Effector memory CD4-positive, alpha-beta T cell (primary cell): ENCODE data around the gene TPO.
A peak's percentile ranks its signal among the peaks of the same experiment; 100 is the strongest.
"Not testable (repeated sequence)": the region's sequence is repeated elsewhere in the genome, so short reads cannot be mapped to it uniquely, and the experiment has no call there.

Source experiments
- DNase-seq, 3 donors: peaks; one replicate each; pipeline ENCODE4 v3.0.0-alpha.2; 2020
- H3K27ac ChIP-seq: 2 replicates; pipeline ENCODE4 v1.7.0; 2013; ENCODE audit warnings: mild to moderate bottlenecking, low read length, moderate library complexity; ENCODE audit not compliant: insufficient read depth, poor library complexity, severe bottlenecking
- H3K27me3 ChIP-seq: replicated peaks from 2 replicates; pipeline ENCODE4 v1.7.0; 2013; ENCODE audit warnings: mild to moderate bottlenecking, low read length; ENCODE audit not compliant: insufficient read depth, control insufficient read depth, poor library complexity, severe bottlenecking
- H3K36me3 ChIP-seq: 2 replicates; pipeline ENCODE4 v1.7.0; 2013; ENCODE audit warnings: mild to moderate bottlenecking, low read length, moderate library complexity; ENCODE audit not compliant: control insufficient read depth, insufficient read depth
- H3K4me1 ChIP-seq: 2 replicates; pipeline ENCODE4 v1.7.0; 2013; ENCODE audit warnings: low read length, mild to moderate bottlenecking; ENCODE audit not compliant: control insufficient read depth, insufficient read depth, poor library complexity, severe bottlenecking
- H3K4me3 ChIP-seq: 2 replicates; pipeline ENCODE4 v1.7.0; 2013; ENCODE audit warnings: low read length, low read depth, mild to moderate bottlenecking; ENCODE audit not compliant: insufficient read depth, poor library complexity, severe bottlenecking
- H3K9me3 ChIP-seq: 2 replicates; pipeline ENCODE4 v1.7.0; 2013; ENCODE audit warnings: mild to moderate bottlenecking, low read length, moderate library complexity; ENCODE audit not compliant: control insufficient read depth

Gene TPO

DNA sequence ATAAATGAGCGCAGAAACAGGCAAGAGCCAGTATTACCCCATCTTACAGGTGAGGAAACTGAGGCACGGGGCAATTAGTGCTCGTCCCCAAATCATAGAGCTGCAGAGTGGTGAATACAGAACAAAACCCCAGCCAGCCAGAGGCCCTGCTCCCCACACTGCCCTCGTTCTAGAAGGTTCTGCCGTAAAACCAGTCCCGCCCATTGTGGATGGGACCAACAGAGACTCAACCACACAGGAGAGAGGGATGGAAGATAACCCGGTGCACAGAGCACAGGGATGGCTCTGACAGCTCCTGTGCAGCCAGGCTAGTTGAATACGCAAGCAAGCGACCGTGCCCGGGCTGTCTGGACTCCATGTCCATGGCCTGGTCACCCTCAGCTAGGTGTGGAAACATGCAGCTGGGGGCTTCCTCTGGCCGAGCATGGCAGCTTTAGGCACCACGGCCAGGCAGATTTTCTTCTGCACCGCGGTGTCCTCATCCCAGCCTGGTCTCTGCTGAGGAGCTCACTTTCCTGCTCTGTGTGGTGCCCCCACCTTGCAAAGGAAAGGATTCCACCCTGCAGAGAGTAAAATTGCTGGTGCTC lies 146.4 kb downstream of the TPO start:
- no peak for DNase-seq
- Histone ChIP-seq H3K27ac (no peak overlapping the region), H3K9me3 (no peaks in the 10 kb centered on the region), H3K4me3 (no peak overlapping the region), H3K4me1 (peaks cover 6% of the 10 kb centered on the region), H3K36me3 (no peaks in the 10 kb centered on the region), H3K27me3 (no peaks in the 10 kb centered on the region)

DNA sequence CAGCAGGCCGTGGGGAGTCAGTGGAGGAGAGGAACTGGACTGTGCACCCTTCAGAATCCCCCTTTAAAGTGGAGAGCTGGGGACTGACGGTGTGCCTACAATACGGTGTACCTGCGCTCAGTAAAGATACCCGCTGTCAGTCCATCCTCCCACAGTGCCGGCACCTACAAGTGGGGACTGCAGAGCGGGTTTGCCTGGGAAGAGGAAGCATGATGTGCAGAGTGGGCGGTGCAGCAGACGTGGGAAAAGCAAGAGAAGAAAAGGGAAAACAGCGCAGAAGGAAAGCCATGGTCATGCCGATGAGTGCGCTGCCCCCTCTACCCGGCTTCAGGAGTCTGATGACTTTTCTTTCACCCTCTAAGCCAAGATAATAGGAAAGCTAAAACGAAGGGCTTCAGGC lies 148.0 kb downstream of the TPO start:
- no peak for DNase-seq

DNA sequence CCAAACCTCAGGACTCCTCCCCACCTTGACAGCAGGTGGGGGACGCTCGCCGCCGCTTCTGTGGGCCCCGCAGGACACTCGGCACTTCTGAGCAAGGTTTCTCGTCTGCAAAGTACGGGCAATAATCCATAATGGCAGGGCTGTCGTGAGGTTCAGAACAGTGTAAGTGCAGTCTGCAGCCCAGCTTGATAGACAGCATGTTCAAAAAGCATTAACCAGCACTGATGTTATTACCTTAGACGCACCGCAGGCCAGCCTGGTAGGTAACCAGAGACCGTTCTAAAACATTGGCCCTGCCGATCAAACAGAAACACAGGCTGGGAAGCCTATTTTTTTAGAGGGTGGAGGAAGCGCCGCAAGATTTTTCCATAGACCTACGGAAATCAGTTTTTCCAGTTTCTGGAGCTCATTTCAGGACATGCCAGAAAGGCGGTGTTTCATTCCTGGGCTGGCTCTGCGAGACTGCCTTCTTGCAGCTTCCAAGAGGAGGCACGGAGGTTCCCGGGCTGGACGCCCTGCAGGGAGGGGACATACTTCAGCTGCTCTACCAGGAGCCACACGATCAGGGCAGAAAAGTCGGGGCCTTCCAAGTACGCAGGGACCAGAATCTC lies 148.7 kb downstream of the TPO start:
- H3K9me3 ChIP-seq, result no peaks in the 10 kb centered on the region
- DNase-seq, result no peak

More for the DNA sequence above, 148.0 kb downstream of the TPO start:
- H3K4me1 ChIP-seq, result peaks cover 6% of the 10 kb centered on the region
- no peak overlapping the region for H3K27ac ChIP-seq
- no peaks in the 10 kb centered on the region for H3K27me3 ChIP-seq
- H3K4me3 ChIP-seq, result no peak overlapping the region
- no peaks in the 10 kb centered on the region for H3K36me3 ChIP-seq
- H3K9me3 ChIP-seq, result no peaks in the 10 kb centered on the region

DNA sequence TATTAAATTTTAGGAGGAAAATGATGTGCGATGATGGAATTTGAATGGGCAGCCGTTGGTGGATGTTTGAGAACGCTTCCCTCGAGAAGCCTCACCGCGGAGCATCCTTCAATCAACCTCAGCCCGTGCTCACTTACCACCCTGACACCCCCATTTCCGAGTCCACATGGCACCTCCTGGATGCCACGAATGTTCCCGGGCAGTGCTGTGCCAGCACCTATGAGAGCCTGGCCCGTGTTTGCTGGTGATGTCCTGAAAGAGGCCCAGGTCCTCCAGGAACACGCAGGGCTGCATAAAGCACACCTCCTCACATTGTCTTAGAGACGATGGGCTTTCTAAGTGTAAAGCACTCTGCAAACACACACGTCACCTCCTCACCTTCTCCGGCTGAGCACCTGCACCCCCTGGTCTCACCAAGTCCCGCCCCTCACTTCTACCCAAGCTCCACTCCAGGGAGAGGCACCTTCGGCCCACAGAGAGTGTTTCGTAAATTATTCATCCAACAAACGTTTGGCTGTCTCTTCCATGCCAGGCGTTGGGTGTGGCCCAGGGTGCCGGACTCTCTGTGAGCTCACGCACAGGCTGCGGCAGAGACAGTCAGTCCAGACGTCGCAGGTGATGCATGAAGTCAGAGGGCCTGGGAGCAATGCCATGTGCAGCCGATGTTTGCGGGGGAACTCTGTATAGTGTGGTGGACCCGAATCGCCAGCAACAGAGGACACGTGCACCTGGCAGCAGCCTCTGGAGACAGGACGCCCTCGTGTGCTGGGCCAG lies 150.0 kb downstream of the TPO start:
- Histone ChIP-seq H3K27me3 (no peaks in the 10 kb centered on the region), H3K4me3 (no peak overlapping the region), H3K4me1 (peaks cover 6% of the 10 kb centered on the region), H3K27ac (no peak overlapping the region), H3K36me3 (no peaks in the 10 kb centered on the region), H3K9me3 (peaks cover 3% of the 10 kb centered on the region)
- DNase-seq, result no peak

More for the DNA sequence above, 148.7 kb downstream of the TPO start:
- no peaks in the 10 kb centered on the region for H3K36me3 ChIP-seq
- no peaks in the 10 kb centered on the region for H3K27me3 ChIP-seq
- no peak overlapping the region for H3K27ac ChIP-seq
- peaks cover 6% of the 10 kb centered on the region for H3K4me1 ChIP-seq
- no peak overlapping the region for H3K4me3 ChIP-seq

DNA sequence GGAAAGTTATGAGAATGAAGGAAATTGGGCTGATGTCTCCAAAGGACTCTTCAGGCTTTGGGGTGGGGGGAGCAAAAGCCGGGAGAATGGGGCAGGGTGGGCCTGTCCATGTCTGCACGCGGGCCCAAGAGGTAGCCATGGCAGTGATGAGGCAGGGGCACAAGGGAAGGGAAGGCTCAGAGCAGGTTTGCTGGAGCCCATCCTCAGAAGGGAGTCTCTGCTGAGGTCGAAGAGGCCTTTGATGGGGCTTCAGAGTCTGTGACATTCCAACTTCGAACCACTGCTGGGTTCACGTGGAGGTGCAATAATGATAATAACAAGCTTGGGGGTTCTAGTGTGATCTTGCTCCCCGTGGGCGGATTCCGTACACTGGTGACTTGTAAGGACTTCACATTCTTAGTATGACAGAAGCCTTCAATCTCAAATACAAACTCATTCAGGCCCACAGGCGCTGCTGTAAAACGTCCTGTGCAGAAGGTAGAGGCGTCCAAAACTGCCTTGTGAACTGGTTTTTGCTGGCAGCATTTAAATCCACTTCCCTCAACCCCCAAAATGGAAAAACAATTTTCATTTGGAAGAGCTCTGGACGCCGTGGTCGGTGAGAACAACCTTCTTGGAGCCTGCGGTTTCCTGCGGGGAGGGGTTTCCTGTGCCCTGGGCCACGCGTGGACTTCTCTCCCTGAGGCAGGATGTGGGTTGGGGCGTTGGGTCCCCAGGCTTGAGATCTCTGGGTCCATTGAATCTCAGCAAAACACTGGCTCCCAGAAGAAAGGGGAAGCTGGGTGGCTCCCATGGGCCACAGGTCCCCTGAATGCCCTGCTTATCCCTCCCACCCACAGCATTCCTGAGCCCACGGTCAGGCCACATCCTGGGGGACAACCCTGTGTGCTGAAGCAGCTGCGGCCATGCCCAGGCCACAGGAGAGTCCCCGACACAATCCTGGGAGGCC lies 151.0 kb downstream of the TPO start:
- Histone ChIP-seq H3K4me1 (peaks cover 6% of the 10 kb centered on the region), H3K4me3 (peak overlapping the region; percentile 3), H3K27me3 (no peaks in the 10 kb centered on the region), H3K9me3 (peaks cover 3% of the 10 kb centered on the region), H3K27ac (no peak overlapping the region), H3K36me3 (no peaks in the 10 kb centered on the region)
- no peak for DNase-seq

DNA sequence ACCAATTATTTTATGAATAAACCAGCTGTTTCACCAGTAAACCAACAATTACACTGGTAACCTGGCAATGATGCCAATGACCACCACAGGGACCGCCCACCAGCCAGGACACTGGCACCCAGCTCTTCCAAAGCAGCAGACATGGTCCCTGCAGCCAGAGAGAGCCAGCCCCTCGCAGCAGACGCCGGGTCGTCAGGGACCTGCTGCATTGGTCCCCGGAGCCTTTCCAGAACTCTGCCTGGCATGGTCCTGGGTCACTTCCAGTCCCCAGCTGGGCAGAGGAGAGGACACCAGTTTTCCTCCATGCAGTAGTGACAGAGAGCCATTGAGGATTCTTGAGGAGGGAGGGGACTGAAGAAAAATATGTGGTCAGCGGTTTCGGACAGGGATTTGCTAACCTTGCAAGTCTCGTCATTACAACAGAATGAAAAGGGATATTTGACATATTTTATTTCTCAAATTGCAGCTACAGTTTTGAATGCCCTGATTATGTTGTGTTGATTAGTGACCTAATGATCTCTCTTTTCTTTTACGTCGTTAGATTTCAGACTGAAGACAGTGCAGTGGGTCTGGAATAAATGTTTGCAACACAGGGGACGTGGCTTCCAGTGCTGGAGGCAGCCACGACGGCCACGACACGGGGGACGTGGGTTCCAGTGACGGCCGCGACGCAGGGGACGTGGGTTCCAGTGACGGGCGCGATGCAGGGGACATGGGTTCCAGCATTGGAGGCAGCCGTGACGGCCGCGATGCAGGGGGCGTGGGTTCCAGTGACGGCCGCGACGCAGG lies 154.5 kb downstream of the TPO start:
- Histone ChIP-seq H3K4me1 (peaks cover 6% of the 10 kb centered on the region), H3K36me3 (no peaks in the 10 kb centered on the region), H3K27ac (no peak overlapping the region), H3K27me3 (no peaks in the 10 kb centered on the region), H3K4me3 (no peak overlapping the region), H3K9me3 (peaks cover 3% of the 10 kb centered on the region)
- no peak for DNase-seq

DNA sequence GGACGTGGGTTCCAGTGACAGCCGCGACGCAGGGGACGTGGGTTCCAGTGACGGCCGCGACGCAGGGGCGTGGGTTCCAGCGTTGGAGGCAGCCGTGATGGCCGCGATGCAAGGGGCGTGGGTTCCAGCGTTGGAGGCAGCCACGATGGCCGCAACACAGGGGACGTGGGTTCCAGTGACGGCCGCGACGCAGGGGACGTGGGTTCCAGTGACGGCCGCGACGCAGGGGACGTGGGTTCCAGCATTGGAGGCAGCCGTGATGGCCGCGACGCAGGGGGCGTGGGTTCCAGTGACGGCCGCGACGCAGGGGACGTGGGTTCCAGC lies 155.0 kb downstream of the TPO start:
- H3K4me1 ChIP-seq, result not testable (repeated sequence)

DNA sequence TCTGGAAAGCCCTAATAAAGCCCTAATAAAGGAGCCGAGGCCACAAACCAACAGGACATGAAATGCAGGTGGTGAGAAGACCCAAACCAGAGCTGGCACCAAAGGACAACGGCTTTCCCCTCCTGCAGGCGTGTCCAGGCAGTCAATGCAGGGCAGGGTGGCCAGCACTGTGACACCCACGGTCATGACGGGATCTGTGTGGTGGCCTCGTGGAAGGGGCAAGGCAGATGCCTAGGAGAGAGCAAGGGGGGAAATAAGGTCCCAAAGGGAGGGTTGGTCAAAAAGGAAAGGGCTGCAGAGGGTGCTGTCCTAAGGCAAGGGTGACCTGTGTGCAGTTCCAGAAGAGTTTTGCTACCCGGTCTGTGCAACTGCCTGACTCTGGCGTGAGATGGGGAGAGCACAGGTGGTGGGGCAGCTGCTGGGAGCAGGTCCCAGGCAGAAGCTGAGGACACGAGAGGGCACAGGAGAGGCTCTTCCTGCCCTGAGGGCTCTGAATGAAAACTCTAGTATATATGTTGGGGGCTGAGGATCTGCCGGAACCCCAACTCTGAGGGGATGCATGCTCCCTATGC lies 156.7 kb downstream of the TPO start:
- DNase-seq, result no peak
- Histone ChIP-seq H3K9me3 (peaks cover 3% of the 10 kb centered on the region), H3K36me3 (no peaks in the 10 kb centered on the region), H3K27me3 (no peaks in the 10 kb centered on the region), H3K4me3 (no peak overlapping the region), H3K27ac (no peak overlapping the region), H3K4me1 (no peaks in the 10 kb centered on the region)

More for the DNA sequence above, 155.0 kb downstream of the TPO start:
- H3K36me3 ChIP-seq, H3K27ac ChIP-seq, H3K27me3 ChIP-seq, H3K4me3 ChIP-seq, H3K9me3 ChIP-seq, DNase-seq: not testable (repeated sequence)
